Epithelial cell of proximal tubule (primary cell): ENCODE results near the gene PEX6. TPM values are rescaled to one million over a fixed set of nuclear protein-coding genes. Genes with fewer than 3 reads are reported as not detected.
A peak's percentile ranks its signal among the peaks of the same experiment; 100 is the strongest.
"Not testable (repeated sequence)": the region's sequence is repeated elsewhere in the genome, so short reads cannot be mapped to it uniquely, and the experiment has no call there.

ENCODE experiments used
- DNase-seq: peaks from one replicate; pipeline ENCODE4 v3.0.0-alpha.2; 2011; ENCODE audit warnings: low read depth
- H3K4me3 ChIP-seq: 2 replicates; pipeline ENCODE4 v1.5.1; 2011; ENCODE audit warnings: low read depth, mild to moderate bottlenecking, low read length
- total RNA-seq: library from RNA; depleted of rRNA; stranded (reverse); fragments of >200 nt; gene quantifications from 2 replicates; pipeline ENCODE4 v1.2.3, GENCODE V29; 2015
- TF ChIP-seq, protein P1 (sequence below): conservative IDR thresholded peaks from 2 replicates; pipeline ENCODE4 v1.5.1; 2012; ENCODE audit warnings: low read depth, mild to moderate bottlenecking, low read length

Gene PEX6
- total RNA-seq, 1 donor from 2014 or later = 19.5 TPM

DNA sequence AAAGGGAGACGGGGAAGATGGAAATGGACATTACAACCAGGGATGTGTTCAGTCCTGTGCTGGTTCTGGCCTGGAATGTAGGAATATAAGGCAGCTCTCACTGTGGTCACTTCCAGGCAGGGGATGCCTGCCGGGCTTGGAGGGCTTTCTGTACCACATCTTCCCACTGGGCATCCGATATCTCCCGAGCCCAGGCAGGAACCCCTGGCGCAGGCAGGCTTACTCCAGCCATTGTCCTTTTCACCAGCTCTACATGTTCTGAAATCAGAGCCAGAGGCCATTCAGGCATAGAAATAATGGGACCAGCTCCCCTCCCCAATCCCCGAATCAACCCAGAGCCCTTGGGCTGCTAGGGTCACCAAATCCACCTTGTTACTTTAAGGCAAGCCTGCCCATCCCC, 33.4 kb upstream of the PEX6 start:
- TF ChIP-seq, protein P1, sequence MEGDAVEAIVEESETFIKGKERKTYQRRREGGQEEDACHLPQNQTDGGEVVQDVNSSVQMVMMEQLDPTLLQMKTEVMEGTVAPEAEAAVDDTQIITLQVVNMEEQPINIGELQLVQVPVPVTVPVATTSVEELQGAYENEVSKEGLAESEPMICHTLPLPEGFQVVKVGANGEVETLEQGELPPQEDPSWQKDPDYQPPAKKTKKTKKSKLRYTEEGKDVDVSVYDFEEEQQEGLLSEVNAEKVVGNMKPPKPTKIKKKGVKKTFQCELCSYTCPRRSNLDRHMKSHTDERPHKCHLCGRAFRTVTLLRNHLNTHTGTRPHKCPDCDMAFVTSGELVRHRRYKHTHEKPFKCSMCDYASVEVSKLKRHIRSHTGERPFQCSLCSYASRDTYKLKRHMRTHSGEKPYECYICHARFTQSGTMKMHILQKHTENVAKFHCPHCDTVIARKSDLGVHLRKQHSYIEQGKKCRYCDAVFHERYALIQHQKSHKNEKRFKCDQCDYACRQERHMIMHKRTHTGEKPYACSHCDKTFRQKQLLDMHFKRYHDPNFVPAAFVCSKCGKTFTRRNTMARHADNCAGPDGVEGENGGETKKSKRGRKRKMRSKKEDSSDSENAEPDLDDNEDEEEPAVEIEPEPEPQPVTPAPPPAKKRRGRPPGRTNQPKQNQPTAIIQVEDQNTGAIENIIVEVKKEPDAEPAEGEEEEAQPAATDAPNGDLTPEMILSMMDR = no peak
- peak overlapping the region; percentile 80 for H3K4me3 ChIP-seq

DNA sequence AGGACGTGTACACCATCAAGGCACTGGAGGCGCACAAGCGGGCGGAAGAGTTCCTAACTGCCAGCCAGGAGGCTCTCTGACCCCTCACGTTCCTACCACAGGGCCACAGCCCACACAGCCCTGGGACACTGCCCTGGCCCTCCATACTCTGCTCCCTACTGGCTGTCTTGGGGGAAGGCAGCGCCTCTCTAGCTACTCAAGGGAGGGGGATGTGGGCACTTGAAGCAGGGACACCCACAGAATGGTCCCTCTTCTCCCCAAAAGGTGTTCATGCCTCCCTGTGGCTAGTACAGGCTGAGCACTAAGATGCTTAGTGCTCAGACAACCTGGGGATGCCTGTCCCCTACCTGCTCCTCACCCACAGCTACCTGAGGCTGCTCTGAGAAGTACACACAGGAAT, 32.2 kb upstream of the PEX6 start:
- DNase-seq = no peak
- TF ChIP-seq, protein P1 = no peak
- H3K4me3 ChIP-seq = no peak overlapping the region

More for the DNA sequence above, 33.4 kb upstream of the PEX6 start:
- DNase-seq = no peak

DNA sequence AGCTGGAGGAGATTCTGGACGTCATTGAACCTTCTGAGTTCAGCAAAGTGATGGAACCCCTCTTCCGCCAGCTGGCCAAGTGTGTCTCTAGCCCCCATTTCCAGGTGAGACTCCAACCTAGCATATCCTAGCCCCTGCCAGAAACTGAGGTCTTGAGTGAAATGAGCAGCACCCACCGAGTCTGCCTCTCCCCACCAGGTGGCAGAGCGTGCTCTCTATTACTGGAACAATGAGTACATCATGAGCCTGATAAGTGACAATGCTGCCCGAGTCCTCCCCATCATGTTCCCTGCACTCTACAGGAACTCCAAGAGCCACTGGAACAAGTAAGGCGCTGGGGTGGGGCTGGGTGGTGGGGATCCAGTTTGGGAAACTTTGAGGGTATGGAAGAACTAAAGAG, 30.1 kb upstream of the PEX6 start:
- TF ChIP-seq, protein P1 = peak; percentile 60
- DNase-seq = no peak

DNA sequence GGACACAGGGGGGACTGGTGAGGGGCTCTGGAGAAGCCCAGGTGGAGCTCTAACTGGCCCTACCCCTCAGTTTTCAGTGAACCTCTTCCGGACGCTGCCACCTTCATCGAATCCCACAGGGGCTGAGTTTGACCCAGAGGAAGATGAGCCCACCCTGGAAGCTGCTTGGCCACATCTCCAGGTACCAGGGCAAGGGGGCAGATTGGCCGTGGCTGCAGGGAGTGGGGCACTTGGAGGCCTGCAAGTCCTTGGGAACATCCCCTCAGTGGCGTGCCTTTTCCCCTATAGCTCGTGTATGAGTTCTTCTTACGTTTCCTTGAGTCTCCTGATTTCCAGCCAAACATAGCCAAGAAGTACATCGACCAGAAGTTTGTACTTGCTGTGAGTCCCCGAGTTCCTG, 28.1 kb upstream of the PEX6 start:
- no peak overlapping the region for H3K4me3 ChIP-seq
- TF ChIP-seq, protein P1 = no peak
- DNase-seq = no peak

More for the DNA sequence above, 30.1 kb upstream of the PEX6 start:
- no peak overlapping the region for H3K4me3 ChIP-seq

DNA sequence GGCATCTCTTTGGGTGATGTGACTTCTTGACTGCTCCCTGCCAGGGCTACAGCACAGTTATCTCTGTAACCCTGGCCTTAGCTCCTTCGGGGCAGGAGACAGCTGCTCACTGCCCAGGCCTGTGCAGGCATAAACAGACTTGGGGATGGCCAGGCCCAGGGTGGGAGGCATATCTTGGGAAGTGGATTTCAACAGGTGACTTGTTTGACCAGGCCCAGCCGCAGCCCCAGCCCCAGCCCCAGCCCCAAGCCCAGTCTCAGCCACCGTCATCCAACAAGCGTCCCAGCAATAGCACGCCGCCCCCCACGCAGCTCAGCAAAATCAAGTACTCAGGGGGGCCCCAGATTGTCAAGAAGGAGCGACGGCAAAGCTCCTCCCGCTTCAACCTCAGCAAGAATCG, 27.3 kb upstream of the PEX6 start:
- no peak for DNase-seq
- TF ChIP-seq, protein P1 = no peak
- H3K4me3 ChIP-seq = no peak overlapping the region

DNA sequence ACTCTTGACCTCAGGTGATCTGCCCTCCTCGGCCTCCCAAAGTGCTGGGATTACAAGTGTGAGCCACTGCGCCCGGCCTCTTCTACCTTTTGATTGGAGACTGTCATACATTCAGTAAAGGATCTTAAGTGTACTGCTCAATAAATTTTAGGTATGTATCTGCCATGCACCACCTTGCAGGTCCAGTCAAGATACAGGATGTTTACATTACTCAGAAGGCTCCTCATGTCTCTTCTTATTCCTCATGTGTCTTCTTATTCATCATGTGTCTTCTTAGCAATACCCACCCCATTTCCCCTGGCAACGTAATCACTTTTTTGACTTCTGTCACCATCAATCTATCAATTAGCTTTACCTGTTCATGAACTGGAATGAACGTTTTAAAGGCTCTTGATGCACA, 26.9 kb upstream of the PEX6 start:
- H3K4me3 ChIP-seq = no peak overlapping the region
- TF ChIP-seq, protein P1 = no peak
- no peak for DNase-seq

DNA sequence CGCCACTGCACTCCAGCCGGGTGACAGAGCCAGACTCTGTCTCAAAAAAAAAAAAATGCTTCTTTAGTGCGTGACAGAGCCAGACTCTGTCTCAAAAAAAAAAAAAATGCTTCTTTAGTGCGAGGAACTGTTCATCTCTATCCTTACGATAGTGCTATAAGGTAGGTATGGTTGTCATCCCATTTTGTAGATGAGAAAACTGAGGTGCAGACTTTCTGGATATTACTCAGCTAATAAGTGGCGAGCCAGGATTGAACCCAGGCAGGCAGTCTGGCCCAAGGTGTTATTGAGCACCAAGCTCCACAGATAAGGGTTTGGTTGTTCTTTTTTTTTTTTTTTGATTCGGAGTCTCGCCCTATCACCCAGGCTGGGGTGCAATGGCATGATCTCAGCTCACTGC, 22.9 kb upstream of the PEX6 start:
- DNase-seq = no peak
- TF ChIP-seq, protein P1 = no peak
- H3K4me3 ChIP-seq = no peak overlapping the region

DNA sequence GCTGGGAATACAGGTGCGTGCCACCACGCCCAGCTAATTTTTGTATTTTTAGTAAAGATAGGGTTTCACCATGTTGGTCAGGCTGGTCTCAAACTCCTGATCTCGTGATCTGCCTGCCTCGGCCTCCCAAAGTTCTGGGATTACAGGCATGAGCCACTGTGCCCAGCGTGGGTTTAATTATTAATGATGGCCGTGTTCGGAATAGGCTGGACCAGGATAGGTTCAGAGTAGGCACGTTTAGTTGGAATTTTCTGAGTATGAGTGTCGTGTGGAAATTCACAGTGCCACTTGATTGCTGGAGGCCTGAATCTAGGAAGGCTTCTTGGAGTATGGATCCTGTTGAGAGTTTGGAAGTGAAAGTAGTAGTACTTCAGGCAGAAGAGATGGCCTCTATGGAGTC, 19.2 kb upstream of the PEX6 start:
- not testable (repeated sequence) for H3K4me3 ChIP-seq, DNase-seq
